ENCODE results near the gene KIR3DL3.
"Not testable (repeated sequence)": the region's sequence is repeated elsewhere in the genome, so short reads cannot be mapped to it uniquely, and the experiment has no call there.

The KIR3DL3 gene

DNA sequence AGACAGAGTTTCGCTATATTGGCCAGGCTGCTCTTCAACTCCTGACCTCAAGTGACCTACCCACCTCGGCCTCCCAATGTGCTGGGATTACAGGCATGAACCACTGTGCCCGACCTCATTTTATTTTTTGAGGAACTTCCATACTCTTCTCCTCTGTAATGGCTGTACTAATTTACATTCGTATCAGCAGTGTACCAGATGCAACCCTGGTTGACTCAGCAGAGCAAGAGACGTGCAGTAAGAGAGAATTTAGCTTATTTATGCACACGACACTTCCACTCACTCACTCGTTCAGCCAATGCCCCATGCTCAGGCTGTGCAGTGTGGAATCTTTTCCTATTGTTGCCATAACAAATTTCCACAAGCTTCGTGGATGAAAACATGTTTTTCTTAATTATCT, 6.9 kb downstream of the KIR3DL3 start:
- TF ChIP-seq, protein P1, sequence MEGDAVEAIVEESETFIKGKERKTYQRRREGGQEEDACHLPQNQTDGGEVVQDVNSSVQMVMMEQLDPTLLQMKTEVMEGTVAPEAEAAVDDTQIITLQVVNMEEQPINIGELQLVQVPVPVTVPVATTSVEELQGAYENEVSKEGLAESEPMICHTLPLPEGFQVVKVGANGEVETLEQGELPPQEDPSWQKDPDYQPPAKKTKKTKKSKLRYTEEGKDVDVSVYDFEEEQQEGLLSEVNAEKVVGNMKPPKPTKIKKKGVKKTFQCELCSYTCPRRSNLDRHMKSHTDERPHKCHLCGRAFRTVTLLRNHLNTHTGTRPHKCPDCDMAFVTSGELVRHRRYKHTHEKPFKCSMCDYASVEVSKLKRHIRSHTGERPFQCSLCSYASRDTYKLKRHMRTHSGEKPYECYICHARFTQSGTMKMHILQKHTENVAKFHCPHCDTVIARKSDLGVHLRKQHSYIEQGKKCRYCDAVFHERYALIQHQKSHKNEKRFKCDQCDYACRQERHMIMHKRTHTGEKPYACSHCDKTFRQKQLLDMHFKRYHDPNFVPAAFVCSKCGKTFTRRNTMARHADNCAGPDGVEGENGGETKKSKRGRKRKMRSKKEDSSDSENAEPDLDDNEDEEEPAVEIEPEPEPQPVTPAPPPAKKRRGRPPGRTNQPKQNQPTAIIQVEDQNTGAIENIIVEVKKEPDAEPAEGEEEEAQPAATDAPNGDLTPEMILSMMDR (IDR thresholded peaks at IDR 0.05; ENCODE audit: insufficient read depth, missing control alignments) = no peak
- DNase-seq (ENCODE audit: insufficient read length, low spot score) (no peak), FAIRE-seq (no peak)

DNA sequence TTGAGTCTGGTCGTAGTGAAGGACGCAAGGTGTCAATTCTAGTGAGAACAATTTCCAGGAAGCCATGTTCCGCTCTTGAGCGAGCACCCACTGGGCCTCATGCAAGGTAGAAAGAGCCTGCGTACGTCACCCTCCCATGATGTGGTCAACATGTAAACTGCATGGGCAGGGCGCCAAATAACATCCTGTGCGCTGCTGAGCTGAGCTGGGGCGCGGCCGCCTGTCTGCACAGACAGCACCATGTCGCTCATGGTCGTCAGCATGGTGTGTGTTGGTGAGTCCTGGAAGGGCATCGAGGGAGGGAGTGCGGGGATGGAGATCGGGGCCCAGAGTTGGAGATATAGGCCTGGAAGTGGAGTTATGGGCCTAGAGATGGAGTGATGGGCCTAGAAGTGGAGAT, 14.1 kb downstream of the KIR3DL3 start, which contains the start of gene KIR2DL3:
Gene KIR2DL3, plus strand, starts transcription at position 208 of the 400 bp plus-strand sequence. Its CDS starts 33 bp downstream, at position 241.
- not testable (repeated sequence) for DNase-seq (ENCODE audit: insufficient read length, low spot score); FAIRE-seq

DNA sequence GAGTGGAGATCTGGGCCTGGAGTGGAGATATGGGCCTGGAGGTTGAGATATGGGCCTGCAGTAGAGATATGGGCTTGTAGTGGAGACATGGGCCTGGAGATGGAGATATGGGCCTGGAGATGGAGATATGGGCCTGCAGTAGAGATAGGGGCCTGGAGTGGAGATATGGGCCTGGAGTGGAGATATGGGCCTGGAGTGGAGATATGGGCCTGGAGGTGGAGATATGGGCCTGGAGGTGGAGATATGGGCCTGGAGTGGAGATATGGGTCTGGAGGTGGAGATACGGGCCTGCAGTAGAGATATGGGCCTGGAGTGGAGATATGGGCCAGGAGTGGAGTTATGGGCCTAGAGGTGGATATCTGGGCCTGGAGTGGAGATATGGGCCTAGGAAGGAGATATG, 14.5 kb downstream of the KIR3DL3 start:
- TF ChIP-seq, protein P1 (IDR thresholded peaks at IDR 0.05; ENCODE audit: insufficient read depth, missing control alignments) = no peak
- DNase-seq (ENCODE audit: insufficient read length, low spot score) (no peak), FAIRE-seq (no peak)

DNA sequence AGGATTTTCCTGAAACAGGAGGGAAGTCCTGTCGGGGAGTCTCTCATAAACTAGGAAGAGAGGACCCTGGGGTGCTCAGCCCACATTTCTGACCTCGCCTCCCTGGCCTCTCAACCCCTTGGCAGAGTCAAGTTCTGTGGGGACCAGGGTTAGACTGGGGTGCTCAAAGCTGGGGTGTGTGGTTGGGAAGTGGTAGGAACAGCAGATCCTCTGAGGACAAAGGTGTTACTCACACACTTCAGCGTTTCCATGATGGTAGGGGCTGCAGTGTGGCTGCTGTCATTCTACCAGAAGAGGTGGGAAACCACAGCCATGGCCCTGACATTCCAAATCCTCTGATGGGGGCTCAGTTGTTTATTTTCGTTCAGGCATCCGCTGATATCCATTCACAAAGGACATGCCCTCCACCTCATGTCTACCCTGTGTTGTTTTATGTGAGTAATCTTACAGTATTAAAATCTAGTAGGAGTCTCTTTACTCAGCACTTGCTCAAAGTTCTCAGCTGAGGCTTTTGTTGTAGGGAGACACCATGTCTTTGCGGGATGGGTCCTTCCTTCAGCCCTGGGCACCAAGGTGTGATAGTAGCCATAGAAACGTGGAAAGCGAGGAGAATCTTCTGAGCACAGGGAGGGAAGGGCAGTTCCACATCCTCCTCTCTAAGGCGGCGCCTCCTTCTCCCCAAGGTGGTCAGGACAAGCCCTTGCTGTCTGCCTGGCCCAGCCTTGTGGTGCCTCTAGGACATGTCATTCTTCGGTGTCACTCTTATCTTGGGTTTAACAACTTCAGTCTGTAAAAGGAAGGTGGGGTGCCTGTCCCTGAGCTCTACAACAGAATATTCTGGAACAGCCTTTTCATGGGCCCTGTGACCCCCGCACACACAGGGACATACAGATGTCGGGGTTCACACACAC, 15.6 kb downstream of the KIR3DL3 start:
- TF ChIP-seq, protein P1 (IDR thresholded peaks at IDR 0.05; ENCODE audit: insufficient read depth, missing control alignments) = no peak
- no peak for FAIRE-seq
- DNase-seq (ENCODE audit: insufficient read length, low spot score) = no peak

DNA sequence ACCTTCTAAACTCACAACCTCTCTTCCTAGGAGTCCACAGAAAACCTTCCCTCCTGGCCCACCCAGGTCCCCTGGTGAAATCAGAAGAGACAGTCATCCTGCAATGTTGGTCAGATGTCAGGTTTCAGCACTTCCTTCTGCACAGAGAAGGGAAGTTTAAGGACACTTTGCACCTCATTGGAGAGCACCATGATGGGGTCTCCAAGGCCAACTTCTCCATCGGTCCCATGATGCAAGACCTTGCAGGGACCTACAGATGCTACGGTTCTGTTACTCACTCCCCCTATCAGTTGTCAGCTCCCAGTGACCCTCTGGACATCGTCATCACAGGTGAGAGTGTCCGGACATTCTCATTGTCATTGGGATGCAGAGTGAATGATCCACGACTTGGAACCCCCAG, 17.7 kb downstream of the KIR3DL3 start:
- DNase-seq (ENCODE audit: insufficient read length, low spot score); FAIRE-seq: not testable (repeated sequence)

DNA sequence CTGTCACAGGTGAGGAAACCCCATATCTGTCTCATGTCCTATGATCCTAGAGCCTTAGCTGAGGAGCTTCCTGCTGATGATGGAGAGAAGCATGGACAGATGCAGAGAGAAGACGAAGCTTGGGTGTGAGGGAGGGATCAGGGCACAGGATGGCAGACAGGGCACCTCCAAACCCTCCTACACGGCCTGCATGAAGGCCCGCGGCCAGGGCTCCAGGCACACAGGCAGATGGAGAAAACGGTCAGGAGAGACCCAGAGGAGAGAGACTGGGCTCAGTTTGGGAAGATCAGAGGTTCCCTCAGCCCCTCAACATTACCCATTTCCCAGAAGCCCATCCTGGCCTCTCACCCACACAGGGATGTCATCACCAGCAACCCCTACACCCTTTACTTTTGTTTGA, 19.8 kb downstream of the KIR3DL3 start:
- DNase-seq (ENCODE audit: insufficient read length, low spot score); FAIRE-seq: not testable (repeated sequence)

DNA sequence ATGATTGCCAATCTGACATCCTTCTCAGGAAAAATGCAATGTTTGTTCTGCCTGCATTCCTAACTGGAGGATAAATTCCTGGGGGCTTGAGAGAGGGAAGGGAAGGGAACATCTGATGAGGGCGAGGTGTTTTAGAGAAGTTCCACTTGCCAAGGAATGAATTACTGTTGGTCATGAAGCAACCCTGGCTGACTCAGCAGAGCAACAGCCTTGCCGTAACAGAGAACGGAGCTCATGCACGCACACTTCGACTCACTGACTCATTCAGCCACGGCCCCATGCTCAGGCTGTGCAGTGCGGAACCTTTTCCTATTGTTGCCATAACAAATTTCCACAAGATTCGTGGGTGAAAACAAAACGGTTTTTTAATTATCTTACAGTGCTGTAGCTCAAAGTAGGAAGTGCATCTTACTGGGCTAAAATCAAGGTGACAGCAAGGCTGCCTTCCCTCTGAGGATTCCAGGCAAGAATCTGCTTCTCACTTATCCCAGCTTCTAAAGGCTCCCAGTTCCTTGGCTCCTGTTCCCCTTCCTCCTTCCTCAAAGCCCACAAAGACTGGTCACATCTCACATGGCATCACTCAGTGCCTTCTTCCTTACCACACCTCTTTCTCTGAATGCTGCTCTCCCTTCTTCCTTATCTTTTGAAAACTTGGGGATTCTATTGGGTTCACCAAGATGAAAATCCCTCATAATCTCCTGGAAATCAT, 23.5 kb downstream of the KIR3DL3 start:
- not testable (repeated sequence) for FAIRE-seq; DNase-seq (ENCODE audit: insufficient read length, low spot score)

DNA sequence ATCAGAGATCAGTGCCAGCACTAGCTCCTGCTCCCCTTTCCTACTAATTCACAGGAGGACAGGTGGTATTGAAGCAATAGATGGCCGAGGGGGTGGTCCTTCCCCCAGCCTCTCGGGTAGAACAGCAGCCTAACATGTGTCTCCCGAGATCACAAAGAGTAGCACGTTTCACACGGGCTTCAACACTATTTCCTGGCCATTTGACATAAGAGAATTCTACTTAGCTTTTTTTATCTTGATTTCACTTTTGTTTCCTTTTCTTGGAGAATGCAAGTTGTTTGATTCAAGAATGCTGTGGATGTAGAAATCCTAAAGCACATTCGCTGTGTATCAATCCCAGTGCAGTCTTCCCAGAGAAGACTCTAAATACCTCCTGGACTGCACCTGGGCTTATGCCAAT, 26.0 kb downstream of the KIR3DL3 start:
- not testable (repeated sequence) for FAIRE-seq

DNA sequence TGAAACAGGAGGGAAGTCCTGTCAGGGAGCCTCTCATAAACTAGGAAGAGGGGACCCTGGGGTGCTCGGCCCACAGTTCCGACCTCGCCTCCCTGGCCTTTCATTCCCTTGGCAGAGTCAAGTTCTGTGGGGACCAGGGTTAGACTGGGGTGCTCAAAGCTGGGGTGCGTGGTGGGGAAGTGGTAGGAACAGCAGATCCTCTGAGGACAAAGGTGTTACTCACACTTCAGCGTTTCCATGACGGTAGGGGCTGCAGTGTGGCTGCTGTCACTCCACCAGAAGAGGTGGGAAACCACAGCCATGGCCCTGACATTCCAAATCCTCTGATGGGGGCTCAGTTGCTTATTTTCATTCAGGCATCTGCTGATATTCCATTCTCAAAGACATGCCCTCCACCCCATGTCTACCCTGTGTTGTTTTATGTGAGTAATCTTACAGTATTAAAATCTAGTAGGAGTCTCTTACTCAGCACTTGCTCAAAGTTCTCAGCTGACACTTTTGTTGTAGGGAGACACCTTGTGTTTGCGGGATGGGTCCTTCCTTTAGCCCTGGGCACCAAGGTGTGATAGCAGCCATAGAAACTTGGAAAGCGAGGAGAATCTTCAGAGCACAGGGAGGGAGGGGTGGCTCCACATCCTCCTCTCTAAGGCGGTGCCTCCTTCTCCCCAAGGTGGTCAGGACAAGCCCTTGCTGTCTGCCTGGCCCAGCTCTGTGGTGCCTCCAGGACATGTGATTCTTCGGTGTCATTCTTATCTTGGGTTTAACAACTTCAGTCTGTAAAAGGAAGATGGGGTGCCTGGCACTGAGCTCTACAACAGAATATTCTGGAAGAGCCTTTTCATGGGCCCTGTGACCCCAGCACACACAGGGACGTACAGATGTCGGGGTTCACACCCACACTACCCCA, 32.2 kb downstream of the KIR3DL3 start:
- FAIRE-seq; DNase-seq (ENCODE audit: insufficient read length, low spot score): not testable (repeated sequence)

More for the DNA sequence above, 26.0 kb downstream of the KIR3DL3 start:
- DNase-seq (ENCODE audit: insufficient read length, low spot score) = not testable (repeated sequence)

DNA sequence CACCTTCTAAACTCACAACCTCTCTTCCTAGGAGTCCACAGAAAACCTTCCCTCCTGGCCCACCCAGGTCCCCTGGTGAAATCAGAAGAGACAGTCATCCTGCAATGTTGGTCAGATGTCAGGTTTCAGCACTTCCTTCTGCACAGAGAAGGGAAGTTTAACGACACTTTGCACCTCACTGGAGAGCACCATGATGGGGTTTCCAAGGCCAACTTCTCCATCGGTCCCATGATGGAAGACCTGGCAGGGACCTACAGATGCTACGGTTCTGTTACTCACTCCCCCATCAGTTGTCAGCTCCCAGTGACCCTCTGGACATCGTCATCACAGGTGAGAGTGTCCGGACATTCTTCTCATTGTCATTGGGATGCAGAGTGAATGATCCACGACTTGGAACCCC, 34.3 kb downstream of the KIR3DL3 start:
- not testable (repeated sequence) for FAIRE-seq; DNase-seq (ENCODE audit: insufficient read length, low spot score)

DNA sequence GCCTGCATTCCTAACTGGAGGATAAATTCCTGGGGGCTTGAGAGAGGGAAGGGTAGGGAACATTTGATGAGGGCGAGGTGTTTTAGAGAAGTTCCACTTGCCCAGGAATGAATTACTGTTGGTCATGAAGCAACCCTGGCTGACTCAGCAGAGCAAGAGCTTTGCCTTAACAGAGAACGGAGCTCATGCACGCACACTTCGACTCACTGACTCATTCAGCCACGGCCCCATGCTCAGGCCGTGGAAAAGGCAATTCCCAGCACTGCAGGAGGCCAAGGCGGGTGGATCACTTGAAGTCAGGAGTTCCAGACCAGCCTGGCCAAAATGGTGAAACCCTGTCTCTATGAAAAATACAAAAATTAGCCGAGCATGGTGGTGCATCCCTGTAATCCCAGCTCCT, 40.0 kb downstream of the KIR3DL3 start:
- not testable (repeated sequence) for FAIRE-seq; DNase-seq (ENCODE audit: insufficient read length, low spot score)

DNA sequence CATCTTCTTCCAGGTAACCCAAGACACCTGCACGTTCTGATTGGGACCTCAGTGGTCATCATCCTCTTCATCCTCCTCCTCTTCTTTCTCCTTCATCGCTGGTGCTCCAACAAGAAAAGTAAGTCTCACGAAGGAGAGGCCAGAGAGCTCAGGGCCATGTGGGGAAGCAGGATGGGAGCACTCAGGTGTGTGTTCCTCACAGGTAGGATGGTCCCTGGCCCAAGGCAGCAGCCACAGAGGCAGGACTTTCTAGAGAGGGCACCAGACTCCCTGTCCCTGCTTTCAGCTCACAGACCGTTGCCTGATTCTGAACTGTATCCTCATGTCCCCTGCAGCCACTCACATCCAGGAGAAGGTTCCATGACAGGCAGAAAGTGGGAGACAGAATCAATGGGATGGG, 42.2 kb downstream of the KIR3DL3 start:
- not testable (repeated sequence) for DNase-seq (ENCODE audit: insufficient read length, low spot score); FAIRE-seq

DNA sequence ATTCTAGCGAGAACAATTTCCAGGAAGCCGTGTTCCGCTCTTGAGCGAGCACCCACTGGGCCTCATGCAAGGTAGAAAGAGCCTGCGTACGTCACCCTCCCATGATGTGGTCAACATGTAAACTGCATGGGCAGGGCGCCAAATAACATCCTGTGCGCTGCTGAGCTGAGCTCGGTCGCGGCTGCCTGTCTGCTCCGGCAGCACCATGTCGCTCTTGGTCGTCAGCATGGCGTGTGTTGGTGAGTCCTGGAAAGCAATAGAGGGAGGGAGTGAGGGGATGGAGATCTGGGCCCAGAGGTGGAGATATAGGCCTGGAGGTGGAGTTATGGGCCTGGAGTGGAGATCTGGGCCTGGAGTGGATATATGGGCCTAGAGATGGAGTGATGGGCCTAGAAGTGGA, 45.4 kb downstream of the KIR3DL3 start, which contains the start of gene KIR2DL1:
Gene KIR2DL1, plus strand, starts transcription at position 148 of the 400 bp plus-strand sequence. Its CDS starts 58 bp downstream, at position 206.
- not testable (repeated sequence) for DNase-seq (ENCODE audit: insufficient read length, low spot score); FAIRE-seq

DNA sequence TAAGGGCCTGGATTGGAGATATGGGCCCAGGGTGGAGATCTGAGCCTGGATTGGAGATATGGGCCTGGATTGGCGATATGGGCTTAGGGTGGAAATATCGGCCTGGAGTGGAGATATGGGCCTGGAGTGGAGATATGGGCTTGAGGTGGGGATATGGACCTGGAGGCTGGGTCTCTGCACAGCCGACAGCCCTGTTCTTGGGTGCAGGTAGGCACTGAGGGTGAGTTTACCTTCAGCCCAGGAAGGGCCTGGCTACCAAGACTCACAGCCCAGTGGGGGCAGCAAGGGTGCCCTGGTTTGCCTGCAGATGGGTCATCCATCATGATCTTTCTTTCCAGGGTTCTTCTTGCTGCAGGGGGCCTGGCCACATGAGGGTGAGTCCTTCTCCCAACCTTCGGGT, 46.3 kb downstream of the KIR3DL3 start:
- FAIRE-seq; DNase-seq (ENCODE audit: insufficient read length, low spot score): not testable (repeated sequence)

Data from D721Med (cell line).